Measurements from ENCODE around the gene RFTN1. TPM values are rescaled to one million over a fixed set of nuclear protein-coding genes. Genes with fewer than 3 reads are reported as not detected.
A peak's percentile ranks its signal among the peaks of the same experiment; 100 is the strongest.

Gene RFTN1
- total RNA-seq, 1 donor from 2014 or later = 0.92 TPM

GRCh38 chr3:16359331-16359730, 154.2 kb downstream of the RFTN1 start:
- Histone ChIP-seq H3K9me3 (ENCODE audit: low read depth) (no peaks in the 10 kb centered on the region), H4K20me1 (ENCODE audit: low read depth) (no peaks in the 10 kb centered on the region), H3K4me2 (no peak overlapping the region), H3K79me2 (ENCODE audit: low read depth) (no peaks in the 10 kb centered on the region), H3K4me1 (no peaks in the 10 kb centered on the region), H3K27me3 (no peaks in the 10 kb centered on the region), H3K4me3 (no peak overlapping the region), H3F3A (ENCODE audit: low read depth) (no peaks in the 10 kb centered on the region), H3K36me3 (no peaks in the 10 kb centered on the region), H3K9ac (no peak overlapping the region), H3K27ac (no peak overlapping the region), H2AFZ (replicated peaks) (no peak overlapping the region)
- no peak for DNase-seq (ENCODE audit: low spot score)
- TF ChIP-seq EZH2phosphoT487 (IDR thresholded peaks at IDR 0.05) (no peak), CTCF (IDR thresholded peaks at IDR 0.05) (no peak), EZH2 (IDR thresholded peaks at IDR 0.05) (no peak)
- peaks cover 5% of the 10 kb centered on the region for H3K36me3 Mint-ChIP-seq
- no peaks in the 10 kb centered on the region for H3K9me3 Mint-ChIP-seq
- H3K27me3 Mint-ChIP-seq (ENCODE audit: insufficient read depth, low read depth) = no peaks in the 10 kb centered on the region
- H3K27ac Mint-ChIP-seq = no peak overlapping the region
- H3K4me1 Mint-ChIP-seq = peaks cover 14% of the 10 kb centered on the region
- H3K4me3 Mint-ChIP-seq = no peak overlapping the region

GRCh38 chr3:16358336-16358735, 155.2 kb downstream of the RFTN1 start:
- no peaks in the 10 kb centered on the region for H3K27me3 Mint-ChIP-seq (ENCODE audit: insufficient read depth, low read depth)

GRCh38 chr3:16357186-16358121, 156.0 kb downstream of the RFTN1 start:
- no peaks in the 10 kb centered on the region for H3K9me3 Mint-ChIP-seq
- no peak overlapping the region for H3K4me3 Mint-ChIP-seq
- Histone ChIP-seq H3K79me2 (ENCODE audit: low read depth) (no peaks in the 10 kb centered on the region), H3K27me3 (no peaks in the 10 kb centered on the region), H3K4me2 (no peak overlapping the region), H3K36me3 (no peaks in the 10 kb centered on the region), H3K4me1 (peaks cover 4% of the 10 kb centered on the region), H3K9ac (no peak overlapping the region), H4K20me1 (ENCODE audit: low read depth) (no peaks in the 10 kb centered on the region), H2AFZ (replicated peaks) (no peak overlapping the region), H3K4me3 (no peak overlapping the region), H3K9me3 (ENCODE audit: low read depth) (no peaks in the 10 kb centered on the region), H3K27ac (no peak overlapping the region), H3F3A (ENCODE audit: low read depth) (no peaks in the 10 kb centered on the region)
- peak overlapping the region; percentile 51 for H3K27ac Mint-ChIP-seq
- peak; percentile 43 for DNase-seq (ENCODE audit: low spot score)
- H3K4me1 Mint-ChIP-seq = peaks cover 26% of the 10 kb centered on the region
- no peak for TF ChIP-seq EZH2 (IDR thresholded peaks at IDR 0.05)
- H3K36me3 Mint-ChIP-seq = peaks cover 9% of the 10 kb centered on the region
- H3K27me3 Mint-ChIP-seq (ENCODE audit: insufficient read depth, low read depth) = peaks cover 2% of the 10 kb centered on the region

More at GRCh38 chr3:16358336-16358735, 155.2 kb downstream of the RFTN1 start:
- no peak for DNase-seq (ENCODE audit: low spot score)
- Histone ChIP-seq H3K9ac (no peak overlapping the region), H3K4me2 (no peak overlapping the region), H2AFZ (replicated peaks) (no peak overlapping the region), H3F3A (ENCODE audit: low read depth) (no peaks in the 10 kb centered on the region), H3K27ac (no peak overlapping the region), H3K79me2 (ENCODE audit: low read depth) (no peaks in the 10 kb centered on the region), H3K27me3 (no peaks in the 10 kb centered on the region), H3K4me3 (no peak overlapping the region), H3K36me3 (no peaks in the 10 kb centered on the region), H3K4me1 (no peaks in the 10 kb centered on the region), H3K9me3 (ENCODE audit: low read depth) (no peaks in the 10 kb centered on the region), H4K20me1 (ENCODE audit: low read depth) (no peaks in the 10 kb centered on the region)
- H3K27ac Mint-ChIP-seq = no peak overlapping the region
- TF ChIP-seq EZH2 (IDR thresholded peaks at IDR 0.05) = no peak
- TF ChIP-seq CTCF (IDR thresholded peaks at IDR 0.05) = no peak
- TF ChIP-seq EZH2phosphoT487 (IDR thresholded peaks at IDR 0.05) = no peak
- H3K4me3 Mint-ChIP-seq = no peak overlapping the region
- H3K36me3 Mint-ChIP-seq = peaks cover 5% of the 10 kb centered on the region
- no peaks in the 10 kb centered on the region for H3K9me3 Mint-ChIP-seq
- H3K4me1 Mint-ChIP-seq = peaks cover 20% of the 10 kb centered on the region

GRCh38 chr3:16355828-16356227, 157.7 kb downstream of the RFTN1 start:
- no peak for DNase-seq (ENCODE audit: low spot score)
- Histone ChIP-seq H4K20me1 (ENCODE audit: low read depth) (no peaks in the 10 kb centered on the region), H3K4me1 (peaks cover 4% of the 10 kb centered on the region), H3K79me2 (ENCODE audit: low read depth) (no peaks in the 10 kb centered on the region), H3K9ac (no peak overlapping the region), H3K27me3 (no peaks in the 10 kb centered on the region), H3K36me3 (no peaks in the 10 kb centered on the region), H3K4me3 (no peak overlapping the region), H3K4me2 (no peak overlapping the region), H3K9me3 (ENCODE audit: low read depth) (no peaks in the 10 kb centered on the region), H3F3A (ENCODE audit: low read depth) (no peaks in the 10 kb centered on the region), H2AFZ (replicated peaks) (no peak overlapping the region), H3K27ac (no peak overlapping the region)
- H3K27ac Mint-ChIP-seq = no peak overlapping the region
- peaks cover 2% of the 10 kb centered on the region for H3K27me3 Mint-ChIP-seq (ENCODE audit: insufficient read depth, low read depth)
- H3K4me3 Mint-ChIP-seq = no peak overlapping the region
- H3K36me3 Mint-ChIP-seq = peaks cover 5% of the 10 kb centered on the region
- TF ChIP-seq CTCF (IDR thresholded peaks at IDR 0.05) = no peak
- no peak for TF ChIP-seq EZH2phosphoT487 (IDR thresholded peaks at IDR 0.05)
- TF ChIP-seq EZH2 (IDR thresholded peaks at IDR 0.05) = no peak
- no peaks in the 10 kb centered on the region for H3K9me3 Mint-ChIP-seq
- peaks cover 26% of the 10 kb centered on the region for H3K4me1 Mint-ChIP-seq
